GM19324 (cell line): ENCODE results near the gene TMEM109.

Experiments used
- ATAC-seq: cut with Tn5 transposase; IDR thresholded peaks from one replicate; pipeline ENCODE4 v1.9.1; 2021; ENCODE audit warnings: mild to moderate bottlenecking, moderate library complexity; ENCODE audit not compliant: unreplicated experiment, low FRiP score

Gene TMEM109

DNA sequence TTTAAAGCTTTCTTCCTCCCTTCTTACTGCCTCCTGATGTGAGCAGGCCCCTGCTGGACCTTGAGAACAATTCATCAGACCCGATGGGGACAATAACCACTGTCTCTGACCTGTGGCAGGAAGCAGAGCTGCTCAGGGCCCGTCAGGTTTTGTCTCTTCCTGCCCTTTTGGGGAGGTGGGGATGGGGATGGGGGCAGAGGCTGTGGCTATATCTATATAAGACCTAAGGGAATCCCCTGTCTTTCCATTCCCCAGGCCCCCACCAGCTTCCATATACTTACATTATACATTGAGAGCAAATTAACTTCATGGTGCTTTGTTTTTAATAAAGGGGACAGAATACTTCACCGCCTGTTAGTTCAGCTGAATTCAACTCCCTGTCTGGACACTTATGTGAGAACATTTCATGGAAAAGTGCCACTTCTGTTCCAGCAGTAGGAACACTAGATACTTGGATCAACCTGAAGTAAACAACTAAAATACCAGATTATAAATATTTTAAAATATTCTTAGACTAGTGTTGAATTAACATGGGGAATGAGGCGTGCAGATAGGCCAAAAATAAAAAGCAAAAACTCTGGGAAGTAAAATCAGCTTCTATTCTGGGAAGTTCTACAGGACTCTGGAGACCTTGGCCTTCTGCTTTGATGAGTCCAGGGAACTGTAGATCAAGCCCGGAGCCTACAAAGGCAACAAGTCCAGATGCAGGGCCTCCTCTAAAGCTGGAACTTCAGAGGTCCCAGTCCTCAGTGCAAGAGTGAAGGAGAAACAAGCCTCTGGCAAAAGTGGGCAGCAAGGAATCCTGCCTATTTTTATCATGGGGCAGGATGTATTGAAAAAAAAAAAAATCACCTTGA is 35.5 kb upstream of the TMEM109 start:
- ATAC-seq: no peak

DNA sequence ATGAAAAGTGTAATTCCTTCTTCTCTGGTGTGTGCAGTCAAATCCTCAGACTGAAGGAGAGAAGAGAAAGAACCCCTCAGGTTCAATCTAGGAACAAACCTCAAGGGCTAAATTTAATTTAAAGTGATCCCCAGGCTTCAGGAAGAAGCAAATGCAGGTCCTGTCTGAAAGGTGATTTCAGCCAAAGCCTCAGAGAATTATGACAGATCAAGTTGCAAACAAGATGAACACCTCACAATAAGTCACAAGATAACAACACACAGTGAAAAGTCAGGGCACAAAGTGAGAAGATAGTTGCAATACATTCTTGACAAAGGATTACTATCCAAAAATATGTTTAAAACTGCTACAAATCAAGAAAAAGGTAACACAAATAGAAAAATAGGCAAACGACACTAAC is 34.9 kb upstream of the TMEM109 start:
- ATAC-seq: no peak

DNA sequence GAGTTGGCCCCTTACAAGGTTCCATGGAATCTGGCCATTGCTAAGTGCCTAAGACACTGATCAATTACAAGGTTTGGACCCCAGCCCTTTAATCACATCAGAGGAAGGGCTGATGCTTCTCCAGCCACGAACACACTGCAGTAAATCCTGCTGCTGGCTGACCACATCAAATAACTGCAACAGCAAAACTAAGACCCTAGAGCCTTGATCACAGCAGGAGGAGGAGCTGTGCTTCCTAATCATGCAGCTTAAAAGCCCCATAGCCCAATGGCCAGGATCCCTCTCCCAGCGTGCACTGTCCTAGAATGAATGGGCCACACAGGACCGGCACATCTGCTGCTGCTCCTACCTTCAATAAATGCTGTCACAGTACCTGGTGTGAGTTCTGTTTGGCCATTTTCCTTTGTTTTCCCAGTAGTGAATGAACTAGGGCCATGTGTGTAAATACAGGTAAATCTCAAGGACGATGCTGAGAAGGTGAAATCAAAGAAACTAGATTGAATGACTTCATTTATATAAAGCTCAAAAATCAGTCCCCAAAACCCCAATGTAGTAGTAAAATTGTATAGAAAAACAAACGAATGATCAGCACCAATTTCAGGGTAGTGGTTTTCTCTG is 33.9 kb upstream of the TMEM109 start:
- ATAC-seq: no peak

DNA sequence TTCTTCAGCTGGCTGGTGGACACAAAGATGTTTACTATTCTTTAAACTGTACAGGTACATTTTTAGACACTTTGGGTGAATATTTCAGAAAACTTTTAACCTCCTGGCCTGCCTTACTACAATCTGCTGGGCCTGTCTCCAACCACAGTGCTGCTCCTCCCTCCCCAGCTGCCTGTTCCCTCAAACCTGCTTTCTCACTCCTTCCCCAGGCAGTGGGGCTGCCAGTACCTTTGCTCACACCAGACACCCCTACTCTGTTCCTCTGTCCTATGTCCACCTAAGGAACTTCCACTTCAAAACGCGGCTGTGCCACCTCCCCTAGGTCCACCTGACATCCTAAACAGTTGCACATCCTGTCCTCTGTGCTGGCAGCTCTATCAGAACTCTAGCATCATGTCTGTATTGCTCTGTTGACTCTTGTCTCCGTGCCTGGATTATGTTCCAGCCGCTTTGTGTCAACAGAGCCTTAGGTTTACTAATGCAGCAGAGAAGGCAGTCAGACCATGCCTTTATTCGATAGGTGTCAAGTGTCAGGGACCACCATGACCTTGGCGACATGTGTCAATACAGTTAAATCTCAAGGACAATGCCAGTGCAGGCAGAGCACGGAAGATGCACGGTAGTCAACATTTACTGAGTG is 33.2 kb upstream of the TMEM109 start:
- ATAC-seq: no peak

DNA sequence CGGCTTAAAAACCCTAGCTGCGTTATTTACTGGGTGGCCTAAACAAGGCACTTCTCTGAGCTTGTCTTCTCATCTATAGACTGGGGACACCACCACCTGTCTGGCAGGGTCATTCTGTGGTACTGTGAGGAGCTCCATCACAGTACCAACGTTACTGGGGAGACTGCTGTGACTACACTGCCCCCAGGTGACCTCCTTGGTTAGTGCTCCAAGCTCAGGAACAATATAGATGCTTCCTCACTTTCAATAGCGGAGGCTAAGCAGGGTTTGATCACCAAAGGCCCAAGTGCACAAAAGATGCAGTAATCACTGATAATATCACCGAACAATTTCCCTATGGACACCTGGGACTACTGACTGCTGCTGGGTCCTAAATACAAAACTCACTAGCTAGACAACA is 26.4 kb upstream of the TMEM109 start:
- ATAC-seq: no peak

DNA sequence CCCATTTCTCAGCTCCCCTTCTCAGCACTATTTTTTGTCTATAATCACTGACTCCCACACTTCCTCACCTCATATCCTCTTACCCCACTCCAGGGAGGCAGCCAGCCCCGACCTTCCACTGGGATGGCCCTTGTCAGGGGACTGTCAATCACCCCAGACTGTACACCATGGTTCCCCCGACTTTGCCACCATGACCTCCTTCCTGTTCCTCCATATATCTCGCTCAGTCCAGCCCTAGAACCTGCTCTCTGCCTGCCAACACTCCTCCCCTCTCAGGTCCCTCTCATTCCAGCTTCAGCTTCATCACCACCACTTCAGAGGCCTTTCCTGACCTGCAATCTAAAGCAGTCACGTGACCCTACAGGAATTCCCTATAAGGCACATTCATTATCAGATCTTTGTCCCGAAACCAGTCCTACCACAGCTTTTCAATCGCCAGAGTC is 24.1 kb upstream of the TMEM109 start:
- no peak for ATAC-seq

DNA sequence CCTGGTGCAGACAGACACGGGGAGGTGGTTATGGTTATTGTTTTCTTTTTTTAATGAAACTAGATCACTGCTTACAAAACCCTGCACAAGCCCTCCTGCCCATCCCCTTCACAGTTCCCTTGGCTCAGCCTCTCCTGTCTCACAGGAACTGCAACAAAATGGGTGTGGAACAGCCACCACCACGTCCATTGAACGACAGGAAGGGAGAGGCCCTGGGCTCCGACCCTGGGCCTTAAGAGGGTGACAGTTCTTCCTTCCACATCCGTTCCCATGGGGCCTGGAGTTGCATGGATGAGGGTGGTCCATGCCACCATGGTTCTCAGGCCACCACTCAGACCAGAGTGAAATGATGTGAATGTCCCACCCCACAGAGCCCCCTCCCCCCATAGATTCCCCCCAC is 23.3 kb upstream of the TMEM109 start:
- no peak for ATAC-seq

DNA sequence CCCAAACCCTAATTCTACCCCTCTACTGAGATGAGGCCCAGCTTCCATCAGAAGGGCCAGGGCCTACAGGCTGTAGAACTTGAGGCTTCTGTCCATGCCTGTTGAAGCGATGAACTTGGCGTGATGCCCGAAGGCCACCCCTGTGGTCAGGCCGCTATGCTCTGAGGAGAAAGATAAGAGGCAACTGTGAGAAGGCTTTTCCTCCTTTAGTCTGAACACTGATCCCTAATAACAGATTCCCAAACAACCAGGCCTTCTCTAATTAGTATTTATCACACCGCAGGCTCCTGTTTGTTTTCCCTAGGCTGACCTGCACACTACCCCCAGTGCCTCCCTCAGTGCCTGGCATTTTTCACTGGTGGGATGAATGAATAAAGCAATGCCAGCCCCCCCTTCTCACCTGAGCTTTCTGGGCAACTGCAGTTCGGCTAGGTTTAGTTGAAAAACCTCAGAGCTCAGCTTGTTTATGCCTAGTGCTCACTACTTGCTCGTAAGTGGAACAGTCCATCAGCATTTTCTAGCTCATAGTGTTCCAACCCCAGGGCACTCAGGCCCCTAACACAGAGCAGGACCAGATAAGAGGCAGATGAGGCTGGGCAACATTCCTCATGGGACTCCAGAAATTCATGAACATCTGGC is 22.7 kb upstream of the TMEM109 start:
- no peak for ATAC-seq

DNA sequence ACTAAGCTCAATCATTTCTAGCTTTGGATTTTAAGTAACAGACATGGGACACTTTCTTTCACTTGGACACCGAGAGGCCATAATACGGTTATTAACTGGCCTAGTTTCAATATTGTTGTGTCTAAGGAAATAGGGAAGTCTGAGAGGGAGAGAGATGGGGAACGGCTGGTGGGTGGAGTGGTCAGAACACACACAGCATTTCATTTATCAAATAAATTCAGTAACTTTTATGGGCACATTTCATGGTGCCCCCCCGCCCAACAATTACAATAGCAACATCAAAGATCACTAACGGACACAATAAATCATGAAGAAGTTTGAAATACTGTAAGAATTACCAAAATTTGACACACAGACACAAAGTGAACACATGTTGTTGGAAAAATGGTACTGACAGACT is 18.3 kb upstream of the TMEM109 start:
- no peak for ATAC-seq

DNA sequence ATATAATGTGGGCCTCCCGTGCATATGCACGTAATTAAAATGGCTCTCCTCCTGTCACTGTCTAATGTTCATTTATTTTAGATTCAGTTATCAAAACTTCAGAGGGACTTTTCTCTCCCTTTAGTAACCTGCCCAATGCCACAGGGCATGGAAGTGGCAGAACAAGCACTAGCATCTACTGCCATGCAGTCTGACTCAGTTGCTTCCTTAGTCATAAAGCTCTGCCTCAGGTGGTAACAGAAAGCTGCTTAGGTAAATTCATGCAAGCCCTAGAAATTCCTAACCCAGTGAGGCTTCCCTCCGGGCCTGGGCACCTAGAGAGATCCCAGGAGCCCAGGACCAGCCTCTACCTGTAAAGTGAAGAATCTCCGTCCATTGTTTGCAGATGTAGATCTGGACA is 16.5 kb upstream of the TMEM109 start:
- no peak for ATAC-seq

DNA sequence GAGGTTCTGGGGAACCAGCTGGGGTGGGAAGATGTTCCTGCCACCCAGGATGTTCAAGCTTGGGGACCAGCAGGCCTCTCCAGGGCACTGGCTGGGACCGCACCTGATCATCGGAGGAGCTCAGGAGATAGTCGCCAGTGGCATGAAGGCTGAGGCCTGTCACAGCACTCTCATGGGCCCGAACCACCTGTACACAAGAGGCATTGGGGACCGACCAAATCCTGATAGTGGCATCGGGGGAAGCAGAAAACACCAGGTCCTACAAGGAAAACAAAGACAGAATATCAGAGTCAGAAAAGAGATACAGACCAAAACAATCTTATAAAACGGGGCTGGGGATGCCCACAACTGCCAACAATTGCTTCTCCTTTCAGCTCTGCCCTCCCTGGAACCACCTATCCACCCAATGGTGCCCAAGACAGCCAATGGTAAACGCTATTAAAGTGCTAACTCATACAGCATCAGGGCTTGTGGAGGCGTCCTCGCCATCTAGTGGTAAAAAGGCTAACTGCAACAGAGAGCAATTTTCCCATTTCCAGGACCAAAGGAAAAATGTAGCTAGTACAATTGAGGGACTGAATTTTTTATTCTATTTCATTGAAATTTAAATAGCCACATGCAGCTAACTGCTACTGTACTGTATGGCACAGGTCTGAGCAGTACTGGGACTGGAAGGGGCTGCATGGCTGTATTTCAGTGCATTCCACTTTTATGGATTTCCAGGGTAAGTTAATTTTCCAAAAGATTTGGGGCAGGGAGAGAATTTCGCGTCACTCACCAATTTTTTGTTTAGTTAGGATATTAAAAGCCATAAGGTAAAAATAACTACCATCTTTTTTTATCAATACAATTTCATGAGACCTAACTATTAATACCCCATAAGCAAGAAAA is 14.7 kb upstream of the TMEM109 start:
- no peak for ATAC-seq

DNA sequence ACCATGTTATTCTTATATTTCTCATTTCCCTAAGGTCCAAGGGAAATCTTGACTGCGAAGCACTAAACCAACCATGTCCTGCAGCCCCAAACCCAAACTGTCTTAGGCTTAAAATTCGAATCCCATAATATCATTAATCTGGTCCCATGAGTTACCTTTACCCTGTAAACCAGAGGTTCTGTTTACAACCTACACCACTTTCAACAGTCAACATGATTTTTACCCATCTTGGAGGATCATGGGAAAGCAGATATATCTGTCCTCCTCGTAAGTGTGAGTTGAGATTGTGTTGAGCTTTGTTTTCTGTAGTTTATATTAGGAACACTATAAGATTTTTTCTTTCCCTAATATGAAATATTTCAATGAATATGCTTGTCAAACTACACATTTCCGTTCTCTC is 14.0 kb upstream of the TMEM109 start:
- no peak for ATAC-seq

DNA sequence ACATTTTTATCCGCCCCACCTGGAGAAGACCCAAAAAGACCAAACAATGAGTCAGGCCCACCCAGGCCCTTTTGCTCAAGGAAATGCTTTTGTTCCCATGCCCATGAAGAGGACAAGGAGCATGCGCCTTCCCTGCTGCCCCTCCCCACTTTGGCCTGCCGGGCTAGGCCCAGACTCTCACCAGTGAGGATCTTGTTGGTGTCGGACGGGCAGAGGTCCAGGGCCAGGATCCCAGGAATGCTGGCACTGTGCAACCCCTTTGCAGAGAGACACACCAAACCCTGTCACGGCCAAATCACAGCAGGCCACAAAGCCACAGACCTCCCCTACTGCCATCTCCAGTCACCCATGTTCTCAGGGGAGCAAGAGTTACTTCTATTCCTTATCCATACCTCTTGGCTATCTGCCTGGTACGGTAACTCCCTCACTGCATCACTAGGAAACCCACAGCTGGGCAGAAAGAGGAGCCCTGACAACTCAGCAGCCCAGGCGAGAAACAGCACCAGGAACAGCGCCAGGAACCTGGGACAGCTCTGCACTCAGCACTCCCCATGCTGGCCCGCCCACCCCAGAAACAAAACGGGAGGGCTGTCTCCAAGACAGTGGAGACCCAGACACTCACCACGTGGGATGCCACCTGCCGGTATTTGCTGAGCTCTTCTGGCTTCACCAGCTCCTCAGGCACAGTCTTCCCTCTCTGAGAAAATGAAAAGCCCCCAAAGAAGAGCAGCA is 13.1 kb upstream of the TMEM109 start:
- no peak for ATAC-seq

DNA sequence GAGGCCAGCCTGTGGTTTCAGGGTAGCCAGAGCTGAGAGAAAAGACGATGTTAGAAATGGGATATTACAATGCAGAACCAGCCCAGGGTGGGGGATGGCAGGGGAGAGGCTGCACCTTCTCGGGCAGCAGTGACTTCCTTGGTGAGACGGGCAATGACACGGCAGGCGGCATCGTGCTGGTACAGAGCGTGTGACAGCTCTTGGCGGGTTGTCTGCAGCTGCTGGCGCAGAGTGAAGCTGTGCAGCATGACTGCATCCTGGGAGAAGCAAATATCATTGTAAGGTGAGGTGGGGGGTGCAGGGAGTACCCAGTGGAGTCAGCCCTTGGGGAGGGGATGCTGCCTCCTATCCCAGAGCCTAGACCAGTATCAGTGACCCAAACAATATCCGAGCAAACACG is 11.3 kb upstream of the TMEM109 start:
- ATAC-seq: no peak

DNA sequence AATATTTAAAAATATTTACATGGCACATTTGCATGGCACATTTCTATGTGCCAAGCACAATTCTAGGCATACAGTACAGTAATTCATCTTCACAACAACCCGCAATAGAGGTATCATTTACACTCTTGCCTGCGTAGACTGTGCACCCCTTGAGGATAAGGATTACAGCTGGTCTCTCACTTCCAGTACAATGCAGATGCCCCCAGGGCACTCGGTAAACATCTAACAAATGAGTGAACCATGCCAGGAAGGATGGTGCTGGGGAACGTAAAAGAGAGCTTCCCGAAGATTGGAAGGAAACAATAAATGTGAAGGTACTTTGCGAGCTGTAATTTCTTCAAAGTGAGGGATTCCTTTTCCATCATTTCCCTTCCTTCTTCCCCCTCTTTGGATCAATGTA is 8.9 kb upstream of the TMEM109 start:
- no peak for ATAC-seq

DNA sequence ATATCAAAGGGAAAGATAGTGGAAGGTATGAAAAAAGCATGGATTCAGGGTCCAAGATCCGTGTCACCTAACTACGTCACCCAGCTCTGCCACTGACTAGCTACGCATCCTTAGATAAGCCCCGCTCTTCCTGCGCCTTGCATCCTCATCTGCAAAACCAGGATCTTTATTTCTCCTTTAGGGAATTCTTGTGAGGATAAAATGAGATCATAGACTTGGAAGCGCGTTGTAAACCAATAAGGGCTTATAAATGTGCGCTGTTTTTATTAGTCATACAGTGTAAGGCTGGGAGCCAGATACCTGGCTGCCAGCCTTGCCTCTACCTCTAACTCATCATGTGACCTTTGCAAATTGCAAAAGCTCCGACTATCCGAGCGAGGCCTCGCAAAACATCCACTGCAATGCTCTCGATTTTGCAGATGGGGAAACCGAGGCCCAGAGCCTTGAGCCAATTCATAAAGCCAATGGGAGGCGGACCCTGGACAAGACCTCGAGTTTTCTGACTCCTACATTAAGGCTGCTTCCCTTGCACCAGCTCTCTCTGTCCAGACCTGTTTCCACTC is 8.3 kb upstream of the TMEM109 start:
- ATAC-seq: no peak

DNA sequence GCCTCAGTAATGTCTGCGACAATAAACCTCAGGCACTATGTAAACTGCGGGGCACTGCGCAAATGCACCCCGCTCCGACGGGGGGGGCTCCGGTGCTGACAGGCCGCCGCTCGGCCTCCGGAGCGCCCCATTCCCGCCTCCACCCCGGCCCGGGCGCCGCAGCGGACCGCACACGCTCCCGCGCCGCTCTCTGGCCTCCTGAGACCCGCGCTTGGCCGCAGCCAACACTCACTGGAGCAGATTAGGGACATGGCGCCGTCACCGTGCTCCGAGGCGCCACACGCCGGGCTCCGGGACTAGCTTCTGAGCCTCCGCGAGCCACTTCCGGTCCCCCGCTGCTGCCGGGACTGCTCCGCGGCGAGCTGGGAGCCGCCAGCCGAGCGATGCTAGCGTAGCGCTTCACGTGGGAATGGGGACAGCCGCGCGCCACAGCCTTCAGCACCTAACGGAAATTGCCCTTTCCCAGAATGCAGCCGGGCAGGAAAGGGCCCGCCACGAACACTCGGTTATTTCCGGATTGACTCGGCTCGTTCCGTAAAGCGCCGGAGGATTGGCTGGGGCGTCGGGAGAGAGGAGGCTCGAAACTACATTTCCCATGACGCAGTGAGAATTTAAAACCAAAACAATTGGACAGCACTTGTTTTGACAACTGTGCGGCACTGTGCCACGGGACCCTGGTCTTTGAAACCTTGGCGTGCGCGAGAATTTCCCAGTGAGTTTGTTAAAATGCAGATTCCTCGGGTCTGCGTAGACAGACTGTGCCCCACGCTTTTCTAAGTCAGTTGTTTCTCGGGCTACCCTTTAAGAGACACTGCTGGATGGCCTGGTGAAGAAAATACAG is 7.6 kb upstream of the TMEM109 start, which contains the start of gene PRPF19:
Gene PRPF19, minus strand, starts transcription at position 454 of the 841 bp plus-strand sequence. Its CDS starts 203 bp downstream, at position 251.
- ATAC-seq: peak; percentile 84

DNA sequence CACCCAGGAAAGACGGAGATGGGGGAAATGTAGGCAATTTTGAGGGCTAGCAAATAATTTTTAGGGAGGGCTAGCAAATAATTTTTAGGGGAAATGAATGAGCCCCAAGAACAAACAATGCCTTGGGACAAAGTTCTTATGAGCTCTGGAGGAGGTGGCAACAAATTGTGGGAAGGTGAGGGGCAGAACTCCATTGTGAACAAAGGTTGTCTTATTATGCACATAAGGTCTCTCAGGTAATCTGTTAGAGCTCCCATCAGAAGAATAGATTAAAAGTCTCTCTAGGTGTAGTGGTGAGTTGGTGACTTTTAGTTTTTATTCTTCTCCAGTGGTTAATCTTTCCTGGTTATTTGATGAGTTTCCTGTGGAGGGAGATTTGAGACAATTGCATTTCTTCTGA is 5.2 kb upstream of the TMEM109 start:
- no peak for ATAC-seq
